ENCODE data around the gene GALNT9. TPM values are rescaled to one million over a fixed set of nuclear protein-coding genes. Genes with fewer than 3 reads are reported as not detected.

The GALNT9 gene
- total and polyA plus RNA-seq, 2 donors (not counting 1 experiment from before 2014, with no cell fraction given) = 0.10 to 2.8 TPM

DNA sequence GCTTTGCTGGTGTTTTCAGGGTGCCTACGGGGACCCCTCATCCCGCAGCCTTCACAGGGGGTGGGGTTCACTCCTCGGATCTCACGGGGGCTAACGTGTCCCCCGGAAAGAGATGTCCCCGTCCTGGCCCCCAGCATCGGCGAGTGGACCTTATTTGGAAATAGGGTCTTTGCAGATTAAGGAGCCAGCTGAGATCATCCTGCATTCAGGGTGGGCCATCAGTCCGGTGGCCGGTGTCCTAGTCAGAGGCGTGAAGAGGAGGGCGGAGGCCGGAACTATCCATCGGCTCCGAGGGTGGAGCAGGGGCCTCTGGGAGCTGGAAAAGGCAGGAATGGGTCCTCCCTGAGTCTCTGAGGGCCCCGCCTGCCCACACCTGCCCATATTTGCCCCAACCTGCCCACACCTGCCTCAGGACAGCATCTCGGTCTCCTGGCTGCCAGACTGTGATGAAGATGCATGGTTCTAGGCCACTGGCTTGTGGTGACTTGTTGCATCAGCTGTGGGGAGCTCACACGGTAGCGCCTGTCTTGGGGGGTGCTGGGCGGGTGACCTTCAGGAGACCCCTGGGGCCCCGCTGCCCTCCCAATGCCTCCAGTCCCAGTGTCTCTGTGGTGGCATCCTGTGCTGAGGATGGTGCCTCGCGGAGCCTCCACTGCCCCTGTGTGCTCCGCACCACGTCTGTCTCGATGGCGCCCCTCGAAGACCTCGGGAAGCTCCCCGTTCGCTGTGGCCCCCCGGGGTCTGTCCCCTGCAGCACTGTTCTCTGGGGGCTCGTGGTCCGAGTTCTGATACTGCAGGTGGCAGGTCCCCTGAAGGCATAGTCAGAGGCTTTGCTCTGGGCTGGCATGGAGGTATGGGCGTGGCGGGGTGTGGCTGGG, 170.5 kb downstream of the GALNT9 start:
- Histone ChIP-seq H4K20me1 (ENCODE audit: control insufficient read depth, extremely low read depth, insufficient read depth, low read length) (no peaks in the 10 kb centered on the region), H3K79me2 (ENCODE audit: control insufficient read depth, insufficient read depth, low read length) (no peaks in the 10 kb centered on the region)

DNA sequence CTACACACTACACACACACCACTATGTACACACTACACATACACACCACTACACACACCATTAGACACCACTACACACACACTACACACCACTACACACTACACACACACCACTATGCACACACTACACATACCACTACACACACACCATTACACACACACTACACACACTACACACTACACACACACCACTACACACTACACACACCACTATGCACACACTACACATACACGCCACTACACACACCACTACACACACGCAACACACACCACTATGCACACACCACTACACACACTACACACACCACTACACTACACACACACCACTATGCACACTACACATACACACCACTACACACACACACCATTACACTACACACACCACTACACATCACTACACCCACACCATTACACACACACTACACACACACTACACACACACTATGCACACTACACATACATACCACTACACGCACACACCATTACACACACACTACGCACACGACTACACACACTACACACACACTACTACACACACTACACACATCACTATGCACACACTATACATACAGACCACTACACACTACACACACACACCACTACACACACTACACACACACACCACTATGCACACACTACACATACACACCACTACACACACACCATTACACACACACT, 171.5 kb downstream of the GALNT9 start:
- Histone ChIP-seq H2AFZ (ENCODE audit: low read length) (no peak overlapping the region), H3K9me3 (ENCODE audit: control insufficient read depth, insufficient read depth, low read depth, low read length) (peaks cover 12% of the 10 kb centered on the region), H3K4me3 (replicated peaks in 1 of 4; ENCODE audit: control extremely low read depth in 1 of 4, insufficient read depth in 1 of 4, low read depth in 3 of 4, low read length in 4 of 4) (no peak overlapping the region), H3K4me2 (ENCODE audit: extremely low read depth, insufficient read depth, low read length) (no peak overlapping the region), H3K79me2 (ENCODE audit: control insufficient read depth, insufficient read depth, low read length) (no peaks in the 10 kb centered on the region), H3K27ac (ENCODE audit: insufficient read depth, low read length) (no peak overlapping the region), H3K27me3 (ENCODE audit: control insufficient read depth, insufficient read depth, low read length) (no peaks in the 10 kb centered on the region), H4K20me1 (ENCODE audit: control insufficient read depth, extremely low read depth, insufficient read depth, low read length) (no peaks in the 10 kb centered on the region), H3K4me1 (ENCODE audit: control insufficient read depth, extremely low read depth, insufficient read depth, low read length) (peaks cover 5% of the 10 kb centered on the region), H3K9ac (ENCODE audit: insufficient read depth, low read length) (no peak overlapping the region), H3K36me3 (ENCODE audit: control insufficient read depth, insufficient read depth, low read length) (peaks cover 10% of the 10 kb centered on the region)
- no peak for DNase-seq (ENCODE audit: low read depth in 2 of 2)
- TF ChIP-seq, protein P1, sequence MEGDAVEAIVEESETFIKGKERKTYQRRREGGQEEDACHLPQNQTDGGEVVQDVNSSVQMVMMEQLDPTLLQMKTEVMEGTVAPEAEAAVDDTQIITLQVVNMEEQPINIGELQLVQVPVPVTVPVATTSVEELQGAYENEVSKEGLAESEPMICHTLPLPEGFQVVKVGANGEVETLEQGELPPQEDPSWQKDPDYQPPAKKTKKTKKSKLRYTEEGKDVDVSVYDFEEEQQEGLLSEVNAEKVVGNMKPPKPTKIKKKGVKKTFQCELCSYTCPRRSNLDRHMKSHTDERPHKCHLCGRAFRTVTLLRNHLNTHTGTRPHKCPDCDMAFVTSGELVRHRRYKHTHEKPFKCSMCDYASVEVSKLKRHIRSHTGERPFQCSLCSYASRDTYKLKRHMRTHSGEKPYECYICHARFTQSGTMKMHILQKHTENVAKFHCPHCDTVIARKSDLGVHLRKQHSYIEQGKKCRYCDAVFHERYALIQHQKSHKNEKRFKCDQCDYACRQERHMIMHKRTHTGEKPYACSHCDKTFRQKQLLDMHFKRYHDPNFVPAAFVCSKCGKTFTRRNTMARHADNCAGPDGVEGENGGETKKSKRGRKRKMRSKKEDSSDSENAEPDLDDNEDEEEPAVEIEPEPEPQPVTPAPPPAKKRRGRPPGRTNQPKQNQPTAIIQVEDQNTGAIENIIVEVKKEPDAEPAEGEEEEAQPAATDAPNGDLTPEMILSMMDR (conservative IDR thresholded peaks at IDR 0.05 in 1 of 2, IDR thresholded peaks at IDR 0.05 in 1 of 2; ENCODE audit: low read depth in 1 of 2, low read length in 2 of 2) = no peak
- no peak for TF ChIP-seq EZH2 (IDR thresholded peaks at IDR 0.05; ENCODE audit: low read length, missing control alignments)

More for the DNA sequence above, 170.5 kb downstream of the GALNT9 start:
- Histone ChIP-seq H3K4me3 (replicated peaks in 1 of 4; ENCODE audit: control extremely low read depth in 1 of 4, insufficient read depth in 1 of 4, low read depth in 3 of 4, low read length in 4 of 4) (no peak overlapping the region), H3K27me3 (ENCODE audit: control insufficient read depth, insufficient read depth, low read length) (no peaks in the 10 kb centered on the region), H3K4me1 (ENCODE audit: control insufficient read depth, extremely low read depth, insufficient read depth, low read length) (peaks cover 9% of the 10 kb centered on the region), H2AFZ (ENCODE audit: low read length) (no peak overlapping the region), H3K36me3 (ENCODE audit: control insufficient read depth, insufficient read depth, low read length) (peaks cover 10% of the 10 kb centered on the region), H3K9ac (ENCODE audit: insufficient read depth, low read length) (no peak overlapping the region), H3K27ac (ENCODE audit: insufficient read depth, low read length) (no peak overlapping the region), H3K9me3 (ENCODE audit: control insufficient read depth, insufficient read depth, low read depth, low read length) (peaks cover 12% of the 10 kb centered on the region), H3K4me2 (ENCODE audit: extremely low read depth, insufficient read depth, low read length) (no peak overlapping the region)
- TF ChIP-seq, protein P1 (conservative IDR thresholded peaks at IDR 0.05 in 1 of 2, IDR thresholded peaks at IDR 0.05 in 1 of 2; ENCODE audit: low read depth in 1 of 2, low read length in 2 of 2) = no peak
- TF ChIP-seq EZH2 (IDR thresholded peaks at IDR 0.05; ENCODE audit: low read length, missing control alignments) = no peak
- DNase-seq (ENCODE audit: low read depth in 2 of 2) = no peak

DNA sequence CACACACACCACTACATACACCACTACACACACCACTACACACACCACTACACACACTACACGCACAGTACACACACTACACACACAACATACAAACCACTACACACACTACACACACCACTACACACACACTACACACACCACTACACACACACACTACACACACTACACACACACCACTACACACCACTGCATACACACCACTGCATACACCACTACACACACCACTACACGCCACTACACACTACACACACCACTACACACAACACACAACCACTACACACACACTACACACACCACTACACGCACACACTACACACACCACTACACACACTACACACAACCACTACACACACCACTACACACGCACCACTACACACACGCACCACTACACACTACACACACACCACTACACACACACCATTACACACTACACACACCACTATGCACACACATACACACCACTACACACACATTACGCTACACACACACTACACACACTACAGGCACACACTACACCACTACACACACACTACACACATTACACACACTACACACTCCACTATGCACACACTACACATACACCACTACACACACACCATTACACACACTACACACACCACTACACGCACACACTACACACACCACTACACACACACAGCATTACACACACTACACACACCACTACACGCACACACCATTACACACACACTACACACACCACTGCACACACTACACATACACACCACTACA, 172.6 kb downstream of the GALNT9 start:
- no peaks in the 10 kb centered on the region for H4K20me1 ChIP-seq (ENCODE audit: control insufficient read depth, extremely low read depth, insufficient read depth, low read length)
- H2AFZ ChIP-seq (ENCODE audit: low read length) = no peak overlapping the region
- no peak for TF ChIP-seq EZH2 (IDR thresholded peaks at IDR 0.05; ENCODE audit: low read length, missing control alignments)
- TF ChIP-seq, protein P1 (conservative IDR thresholded peaks at IDR 0.05 in 1 of 2, IDR thresholded peaks at IDR 0.05 in 1 of 2; ENCODE audit: low read depth in 1 of 2, low read length in 2 of 2) = no peak
- peaks cover 12% of the 10 kb centered on the region for H3K9me3 ChIP-seq (ENCODE audit: control insufficient read depth, insufficient read depth, low read depth, low read length)
- H3K4me3 ChIP-seq (replicated peaks in 1 of 4; ENCODE audit: control extremely low read depth in 1 of 4, insufficient read depth in 1 of 4, low read depth in 3 of 4, low read length in 4 of 4) = no peak overlapping the region
- H3K27ac ChIP-seq (ENCODE audit: insufficient read depth, low read length) = no peak overlapping the region
- H3K4me2 ChIP-seq (ENCODE audit: extremely low read depth, insufficient read depth, low read length) = no peak overlapping the region
- no peak for DNase-seq (ENCODE audit: low read depth in 2 of 2)
- H3K36me3 ChIP-seq (ENCODE audit: control insufficient read depth, insufficient read depth, low read length) = peaks cover 12% of the 10 kb centered on the region
- H3K9ac ChIP-seq (ENCODE audit: insufficient read depth, low read length) = no peak overlapping the region
- no peaks in the 10 kb centered on the region for H3K27me3 ChIP-seq (ENCODE audit: control insufficient read depth, insufficient read depth, low read length)
- H3K79me2 ChIP-seq (ENCODE audit: control insufficient read depth, insufficient read depth, low read length) = no peaks in the 10 kb centered on the region
- H3K4me1 ChIP-seq (ENCODE audit: control insufficient read depth, extremely low read depth, insufficient read depth, low read length) = no peaks in the 10 kb centered on the region
